GM19025 (cell line): ENCODE measurements around the gene BTRC.

Experiments used
- ATAC-seq: cut with Tn5 transposase; IDR thresholded peaks from one replicate; pipeline ENCODE4 v1.9.1; 2021; ENCODE audit warnings: mild to moderate bottlenecking, low read depth, moderate library complexity; ENCODE audit not compliant: unreplicated experiment

BTRC gene

GRCh38 chr10:101563007-101563406 is 209.0 kb downstream of the BTRC start:
- ATAC-seq: no peak

GRCh38 chr10:101563497-101564040 is 209.6 kb downstream of the BTRC start:
- no peak for ATAC-seq

- no peak for ATAC-seq
Observed at GRCh38 chr10:101564490-101564991, 210.6 kb downstream of the BTRC start.

GRCh38 chr10:101565370-101565900 is 211.5 kb downstream of the BTRC start:
- no peak for ATAC-seq

GRCh38 chr10:101565936-101566332 is 212.0 kb downstream of the BTRC start:
- ATAC-seq: no peak

GRCh38 chr10:101566333-101567164 is 212.6 kb downstream of the BTRC start:
- no peak for ATAC-seq

- no peak for ATAC-seq
Observed at GRCh38 chr10:101567165-101568006, 213.4 kb downstream of the BTRC start.

GRCh38 chr10:101568054-101568745 is 214.2 kb downstream of the BTRC start:
- no peak for ATAC-seq

GRCh38 chr10:101569323-101569621 is 215.3 kb downstream of the BTRC start:
- no peak for ATAC-seq

- peak; percentile 62 for ATAC-seq
Observed at GRCh38 chr10:101569622-101570427, 215.9 kb downstream of the BTRC start.

GRCh38 chr10:101570428-101571270 is 216.7 kb downstream of the BTRC start:
- no peak for ATAC-seq

- ATAC-seq: no peak
Observed at GRCh38 chr10:101571271-101571925, 217.4 kb downstream of the BTRC start.

GRCh38 chr10:101572126-101572525 is 218.2 kb downstream of the BTRC start:
- ATAC-seq: no peak

GRCh38 chr10:101572785-101573184 is 218.8 kb downstream of the BTRC start:
- ATAC-seq: no peak

GRCh38 chr10:101573885-101574753 is 220.2 kb downstream of the BTRC start:
- no peak for ATAC-seq

- ATAC-seq: no peak
Observed at GRCh38 chr10:101575091-101575490, 221.1 kb downstream of the BTRC start.

GRCh38 chr10:101575580-101576210 is 221.7 kb downstream of the BTRC start:
- ATAC-seq: no peak
